ENCODE results near the gene SURF4. TPM values are rescaled to one million over a fixed set of nuclear protein-coding genes. Genes with fewer than 3 reads are reported as not detected.

Gene SURF4
- total and polyA plus RNA-seq, 2 donors (not counting 3 experiments of a cell fraction or from before 2014, with no cell fraction given), result 216 to 358 TPM

DNA sequence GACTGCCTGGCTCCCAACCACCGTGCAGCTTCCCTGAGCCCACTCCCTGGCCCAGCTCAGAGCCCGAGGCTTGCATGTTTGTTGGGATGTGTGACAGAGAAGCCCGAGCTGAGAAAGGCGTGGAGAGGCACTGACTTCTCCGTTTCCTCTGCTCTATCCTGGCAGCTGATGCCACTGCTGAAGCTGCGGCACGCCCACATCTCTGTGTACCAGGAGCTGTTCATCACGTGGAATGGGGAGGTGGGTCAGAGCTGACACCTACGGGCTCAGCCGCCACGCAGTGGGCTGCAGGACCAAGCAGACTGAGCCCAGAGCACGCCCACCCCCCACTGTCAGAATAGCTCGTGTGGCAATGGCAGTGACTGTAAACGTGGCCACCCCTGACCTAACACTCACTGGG lies 9.6 kb upstream of the SURF4 start:
- Histone ChIP-seq H3K27me3 (ENCODE audit: control insufficient read depth in 2 of 2, insufficient read depth in 2 of 2, low read length in 2 of 2) (no peaks in the 10 kb centered on the region), H3K9me3 (replicated peaks; ENCODE audit: control insufficient read depth, insufficient read depth, low read length) (no peaks in the 10 kb centered on the region), H3K4me3 (replicated peaks in 1 of 3; ENCODE audit: insufficient read depth in 1 of 3, low read depth in 1 of 3, low read length in 3 of 3) (no peak overlapping the region), H3K4me1 (ENCODE audit: control insufficient read depth, extremely low read depth, insufficient read depth, low read length) (no peaks in the 10 kb centered on the region), H2AFZ (ENCODE audit: low read depth, low read length) (no peak overlapping the region), H3K4me2 (ENCODE audit: insufficient read depth, low read length) (no peak overlapping the region), H3K9ac (replicated peaks; ENCODE audit: extremely low read depth, insufficient read depth, low read length) (no peak overlapping the region), H3K27ac (ENCODE audit: insufficient read depth, low read depth, low read length) (no peak overlapping the region), H3K36me3 (ENCODE audit: control insufficient read depth in 2 of 2, extremely low read depth in 1 of 2, insufficient read depth in 2 of 2, low read length in 2 of 2) (no peaks in the 10 kb centered on the region), H3K9me1 (replicated peaks; ENCODE audit: control insufficient read depth, extremely low read depth, insufficient read depth, low read length) (no peaks in the 10 kb centered on the region), H3K79me2 (ENCODE audit: control insufficient read depth, insufficient read depth, low read length) (no peaks in the 10 kb centered on the region), H4K20me1 (replicated peaks; ENCODE audit: control insufficient read depth, extremely low read depth, insufficient read depth, low read length) (no peaks in the 10 kb centered on the region)
- DNase-seq (ENCODE audit: low read depth, low spot score) (no peak), FAIRE-seq (no peak)
- CTCF ChIA-PET, result no interaction called here
- no peak for TF ChIP-seq GATA2 (IDR thresholded peaks at IDR 0.05; ENCODE audit: insufficient read depth, insufficient read length, low read depth, low read length)
- TF ChIP-seq MYC (IDR thresholded peaks at IDR 0.05; ENCODE audit: low read depth, low read length), result no peak
- TF ChIP-seq, protein P1, sequence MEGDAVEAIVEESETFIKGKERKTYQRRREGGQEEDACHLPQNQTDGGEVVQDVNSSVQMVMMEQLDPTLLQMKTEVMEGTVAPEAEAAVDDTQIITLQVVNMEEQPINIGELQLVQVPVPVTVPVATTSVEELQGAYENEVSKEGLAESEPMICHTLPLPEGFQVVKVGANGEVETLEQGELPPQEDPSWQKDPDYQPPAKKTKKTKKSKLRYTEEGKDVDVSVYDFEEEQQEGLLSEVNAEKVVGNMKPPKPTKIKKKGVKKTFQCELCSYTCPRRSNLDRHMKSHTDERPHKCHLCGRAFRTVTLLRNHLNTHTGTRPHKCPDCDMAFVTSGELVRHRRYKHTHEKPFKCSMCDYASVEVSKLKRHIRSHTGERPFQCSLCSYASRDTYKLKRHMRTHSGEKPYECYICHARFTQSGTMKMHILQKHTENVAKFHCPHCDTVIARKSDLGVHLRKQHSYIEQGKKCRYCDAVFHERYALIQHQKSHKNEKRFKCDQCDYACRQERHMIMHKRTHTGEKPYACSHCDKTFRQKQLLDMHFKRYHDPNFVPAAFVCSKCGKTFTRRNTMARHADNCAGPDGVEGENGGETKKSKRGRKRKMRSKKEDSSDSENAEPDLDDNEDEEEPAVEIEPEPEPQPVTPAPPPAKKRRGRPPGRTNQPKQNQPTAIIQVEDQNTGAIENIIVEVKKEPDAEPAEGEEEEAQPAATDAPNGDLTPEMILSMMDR (IDR thresholded peaks at IDR 0.05; ENCODE audit: extremely low read depth in 1 of 2, insufficient read depth in 1 of 2, low read depth in 1 of 2, low read length in 2 of 2), result no peak
- no peak for TF ChIP-seq JUN (IDR thresholded peaks at IDR 0.05; ENCODE audit: borderline replicate concordance, insufficient read depth, insufficient read length, low read depth)
- BruUV-seq (replicated peaks), result no TSS peak
- dilution Hi-C loops (cut with MboI; ENCODE audit: extremely low pct_ligation_motif_present, low sequenced_read_pairs) (no loop called here), intact Hi-C loops (cut with micrococcal nuclease) (no loop called here)
- POLR2A ChIA-PET, result no interaction called here

GRCh38 chr9:133384736-133385321 lies 9.0 kb upstream of the SURF4 start:
- DNase-seq (ENCODE audit: low read depth, low spot score), result no peak
- no TSS peak for BruUV-seq (replicated peaks)
- dilution Hi-C loops (cut with MboI; ENCODE audit: extremely low pct_ligation_motif_present, low sequenced_read_pairs), result no loop called here

More at GRCh38 chr9:133384736-133385321, 9.0 kb upstream of the SURF4 start:
- Histone ChIP-seq H3K4me1 (ENCODE audit: control insufficient read depth, extremely low read depth, insufficient read depth, low read length) (no peaks in the 10 kb centered on the region), H3K36me3 (ENCODE audit: control insufficient read depth in 2 of 2, extremely low read depth in 1 of 2, insufficient read depth in 2 of 2, low read length in 2 of 2) (no peaks in the 10 kb centered on the region), H3K9me3 (replicated peaks; ENCODE audit: control insufficient read depth, insufficient read depth, low read length) (no peaks in the 10 kb centered on the region), H3K79me2 (ENCODE audit: control insufficient read depth, insufficient read depth, low read length) (no peaks in the 10 kb centered on the region), H3K4me2 (ENCODE audit: insufficient read depth, low read length) (no peak overlapping the region), H3K27me3 (ENCODE audit: control insufficient read depth in 2 of 2, insufficient read depth in 2 of 2, low read length in 2 of 2) (no peaks in the 10 kb centered on the region), H3K27ac (ENCODE audit: insufficient read depth, low read depth, low read length) (no peak overlapping the region), H3K9ac (replicated peaks; ENCODE audit: extremely low read depth, insufficient read depth, low read length) (no peak overlapping the region), H3K9me1 (replicated peaks; ENCODE audit: control insufficient read depth, extremely low read depth, insufficient read depth, low read length) (no peaks in the 10 kb centered on the region), H3K4me3 (replicated peaks in 1 of 3; ENCODE audit: insufficient read depth in 1 of 3, low read depth in 1 of 3, low read length in 3 of 3) (no peak overlapping the region), H4K20me1 (replicated peaks; ENCODE audit: control insufficient read depth, extremely low read depth, insufficient read depth, low read length) (no peaks in the 10 kb centered on the region), H2AFZ (ENCODE audit: low read depth, low read length) (no peak overlapping the region)
- no peak for FAIRE-seq
- intact Hi-C loops (cut with micrococcal nuclease), result no loop called here
- ChIA-PET POLR2A (no interaction called here), CTCF (no interaction called here)
- TF ChIP-seq MYC (IDR thresholded peaks at IDR 0.05; ENCODE audit: low read depth, low read length) (no peak), JUN (IDR thresholded peaks at IDR 0.05; ENCODE audit: borderline replicate concordance, insufficient read depth, insufficient read length, low read depth) (no peak), POLR2AphosphoS5 (IDR thresholded peaks at IDR 0.05; ENCODE audit: insufficient read depth, low read depth, low read length) (no peak), EZH2 (IDR thresholded peaks at IDR 0.05; ENCODE audit: borderline replicate concordance, low read depth, low read length, severe bottlenecking) (no peak), GATA2 (IDR thresholded peaks at IDR 0.05; ENCODE audit: insufficient read depth, insufficient read length, low read depth, low read length) (no peak), FOS (IDR thresholded peaks at IDR 0.05; ENCODE audit: borderline replicate concordance, insufficient read depth, low read length) (no peak), POLR2A (IDR thresholded peaks at IDR 0.05; ENCODE audit: low read depth, low read length) (no peak)
- TF ChIP-seq, protein P2, sequence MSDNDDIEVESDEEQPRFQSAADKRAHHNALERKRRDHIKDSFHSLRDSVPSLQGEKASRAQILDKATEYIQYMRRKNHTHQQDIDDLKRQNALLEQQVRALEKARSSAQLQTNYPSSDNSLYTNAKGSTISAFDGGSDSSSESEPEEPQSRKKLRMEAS (IDR thresholded peaks at IDR 0.05; ENCODE audit: insufficient read depth, insufficient read length), result no peak
- TF ChIP-seq, protein P1 (IDR thresholded peaks at IDR 0.05; ENCODE audit: extremely low read depth in 1 of 2, insufficient read depth in 1 of 2, low read depth in 1 of 2, low read length in 2 of 2), result no peak

Measured in endothelial cell of umbilical vein (primary cell).